ENCODE data around the gene CENPN. TPM values are rescaled to one million over a fixed set of nuclear protein-coding genes. Genes with fewer than 3 reads are reported as not detected.

The CENPN gene
- total and polyA plus RNA-seq, 2 of the 13 experiments (the other 11 are each of a cell fraction or from before 2014, with no cell fraction given), result 29.7 to 129 TPM

DNA sequence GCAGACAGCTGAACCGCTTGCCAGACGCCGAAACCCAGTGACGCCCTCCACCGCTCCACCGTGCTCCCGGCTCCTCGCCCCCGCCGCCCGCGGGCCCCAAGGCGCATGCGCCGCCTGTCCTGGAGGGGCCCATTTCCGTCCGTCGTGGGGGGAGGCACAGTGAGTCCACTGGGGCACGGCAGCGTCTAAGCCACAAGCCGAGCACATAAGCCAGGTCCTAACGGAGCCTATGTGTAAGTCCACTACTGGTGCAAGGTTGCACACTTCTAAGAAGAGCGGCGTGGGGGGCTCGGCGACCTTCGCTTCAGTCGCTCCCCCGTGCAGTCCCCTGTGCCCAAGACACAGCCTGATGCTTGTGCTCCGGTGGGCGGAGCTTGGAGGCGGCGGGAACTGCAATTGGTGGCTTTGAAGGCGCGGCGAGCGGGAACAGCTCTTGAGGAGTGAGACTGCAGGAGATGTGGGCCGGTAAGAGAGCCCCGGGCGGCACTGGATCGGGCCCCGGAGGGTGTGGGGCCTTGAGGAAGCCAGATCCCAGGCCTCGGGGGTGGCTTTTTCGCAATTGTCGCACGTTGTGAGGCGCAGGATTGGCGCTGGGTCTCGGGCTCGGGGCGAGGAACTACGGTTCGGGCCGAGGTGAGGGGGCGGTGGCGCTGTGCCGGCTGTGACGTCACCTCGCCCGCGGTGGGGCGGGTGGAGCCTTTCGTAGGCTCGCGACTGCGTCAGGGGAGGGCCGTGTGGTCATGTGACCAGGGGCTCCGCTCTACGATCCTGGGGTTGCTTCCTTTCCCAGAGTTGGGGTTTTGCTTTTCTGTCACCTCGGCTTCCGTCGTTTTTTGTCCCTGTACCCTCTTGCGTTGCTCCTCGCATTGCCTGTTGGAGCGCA lies at the start of gene CENPN, which contains the start of gene CMC2 (continued):
- TF ChIP-seq, protein P1, sequence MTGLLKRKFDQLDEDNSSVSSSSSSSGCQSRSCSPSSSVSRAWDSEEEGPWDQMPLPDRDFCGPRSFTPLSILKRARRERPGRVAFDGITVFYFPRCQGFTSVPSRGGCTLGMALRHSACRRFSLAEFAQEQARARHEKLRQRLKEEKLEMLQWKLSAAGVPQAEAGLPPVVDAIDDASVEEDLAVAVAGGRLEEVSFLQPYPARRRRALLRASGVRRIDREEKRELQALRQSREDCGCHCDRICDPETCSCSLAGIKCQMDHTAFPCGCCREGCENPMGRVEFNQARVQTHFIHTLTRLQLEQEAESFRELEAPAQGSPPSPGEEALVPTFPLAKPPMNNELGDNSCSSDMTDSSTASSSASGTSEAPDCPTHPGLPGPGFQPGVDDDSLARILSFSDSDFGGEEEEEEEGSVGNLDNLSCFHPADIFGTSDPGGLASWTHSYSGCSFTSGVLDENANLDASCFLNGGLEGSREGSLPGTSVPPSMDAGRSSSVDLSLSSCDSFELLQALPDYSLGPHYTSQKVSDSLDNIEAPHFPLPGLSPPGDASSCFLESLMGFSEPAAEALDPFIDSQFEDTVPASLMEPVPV (CRISPR knock-in tag; IDR thresholded peaks at IDR 0.05), result peak; percentile 99
- TF ChIP-seq, protein P2, sequence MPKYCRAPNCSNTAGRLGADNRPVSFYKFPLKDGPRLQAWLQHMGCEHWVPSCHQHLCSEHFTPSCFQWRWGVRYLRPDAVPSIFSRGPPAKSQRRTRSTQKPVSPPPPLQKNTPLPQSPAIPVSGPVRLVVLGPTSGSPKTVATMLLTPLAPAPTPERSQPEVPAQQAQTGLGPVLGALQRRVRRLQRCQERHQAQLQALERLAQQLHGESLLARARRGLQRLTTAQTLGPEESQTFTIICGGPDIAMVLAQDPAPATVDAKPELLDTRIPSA (CRISPR knock-in tag; IDR thresholded peaks at IDR 0.05; ENCODE audit: borderline replicate concordance), result 0 out of 2 replicates have a peak, but pooled peaks have one; percentile 80
- no peak for TF ChIP-seq ZMYM2 (CRISPR knock-in tag; IDR thresholded peaks at IDR 0.05)
- TF ChIP-seq ZFP41 (CRISPR knock-in tag; IDR thresholded peaks at IDR 0.05; ENCODE audit: borderline replicate concordance), result peak; percentile 73; the same call in 1 of the 2 replicates
- TF ChIP-seq, protein P3, sequence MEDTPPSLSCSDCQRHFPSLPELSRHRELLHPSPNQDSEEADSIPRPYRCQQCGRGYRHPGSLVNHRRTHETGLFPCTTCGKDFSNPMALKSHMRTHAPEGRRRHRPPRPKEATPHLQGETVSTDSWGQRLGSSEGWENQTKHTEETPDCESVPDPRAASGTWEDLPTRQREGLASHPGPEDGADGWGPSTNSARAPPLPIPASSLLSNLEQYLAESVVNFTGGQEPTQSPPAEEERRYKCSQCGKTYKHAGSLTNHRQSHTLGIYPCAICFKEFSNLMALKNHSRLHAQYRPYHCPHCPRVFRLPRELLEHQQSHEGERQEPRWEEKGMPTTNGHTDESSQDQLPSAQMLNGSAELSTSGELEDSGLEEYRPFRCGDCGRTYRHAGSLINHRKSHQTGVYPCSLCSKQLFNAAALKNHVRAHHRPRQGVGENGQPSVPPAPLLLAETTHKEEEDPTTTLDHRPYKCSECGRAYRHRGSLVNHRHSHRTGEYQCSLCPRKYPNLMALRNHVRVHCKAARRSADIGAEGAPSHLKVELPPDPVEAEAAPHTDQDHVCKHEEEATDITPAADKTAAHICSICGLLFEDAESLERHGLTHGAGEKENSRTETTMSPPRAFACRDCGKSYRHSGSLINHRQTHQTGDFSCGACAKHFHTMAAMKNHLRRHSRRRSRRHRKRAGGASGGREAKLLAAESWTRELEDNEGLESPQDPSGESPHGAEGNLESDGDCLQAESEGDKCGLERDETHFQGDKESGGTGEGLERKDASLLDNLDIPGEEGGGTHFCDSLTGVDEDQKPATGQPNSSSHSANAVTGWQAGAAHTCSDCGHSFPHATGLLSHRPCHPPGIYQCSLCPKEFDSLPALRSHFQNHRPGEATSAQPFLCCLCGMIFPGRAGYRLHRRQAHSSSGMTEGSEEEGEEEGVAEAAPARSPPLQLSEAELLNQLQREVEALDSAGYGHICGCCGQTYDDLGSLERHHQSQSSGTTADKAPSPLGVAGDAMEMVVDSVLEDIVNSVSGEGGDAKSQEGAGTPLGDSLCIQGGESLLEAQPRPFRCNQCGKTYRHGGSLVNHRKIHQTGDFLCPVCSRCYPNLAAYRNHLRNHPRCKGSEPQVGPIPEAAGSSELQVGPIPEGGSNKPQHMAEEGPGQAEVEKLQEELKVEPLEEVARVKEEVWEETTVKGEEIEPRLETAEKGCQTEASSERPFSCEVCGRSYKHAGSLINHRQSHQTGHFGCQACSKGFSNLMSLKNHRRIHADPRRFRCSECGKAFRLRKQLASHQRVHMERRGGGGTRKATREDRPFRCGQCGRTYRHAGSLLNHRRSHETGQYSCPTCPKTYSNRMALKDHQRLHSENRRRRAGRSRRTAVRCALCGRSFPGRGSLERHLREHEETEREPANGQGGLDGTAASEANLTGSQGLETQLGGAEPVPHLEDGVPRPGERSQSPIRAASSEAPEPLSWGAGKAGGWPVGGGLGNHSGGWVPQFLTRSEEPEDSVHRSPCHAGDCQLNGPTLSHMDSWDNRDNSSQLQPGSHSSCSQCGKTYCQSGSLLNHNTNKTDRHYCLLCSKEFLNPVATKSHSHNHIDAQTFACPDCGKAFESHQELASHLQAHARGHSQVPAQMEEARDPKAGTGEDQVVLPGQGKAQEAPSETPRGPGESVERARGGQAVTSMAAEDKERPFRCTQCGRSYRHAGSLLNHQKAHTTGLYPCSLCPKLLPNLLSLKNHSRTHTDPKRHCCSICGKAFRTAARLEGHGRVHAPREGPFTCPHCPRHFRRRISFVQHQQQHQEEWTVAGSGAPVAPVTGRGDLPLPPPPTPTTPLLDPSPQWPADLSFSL (CRISPR knock-in tag; IDR thresholded peaks at IDR 0.05), result no peak
- 0 out of 2 replicates have a peak, but pooled peaks have one; percentile 28 for TF ChIP-seq PAX8 (CRISPR knock-in tag; IDR thresholded peaks at IDR 0.05; ENCODE audit: borderline replicate concordance)
- peak; percentile 100 for TF ChIP-seq CREB1 (IDR thresholded peaks at IDR 0.05)
- peak; percentile 96 for TF ChIP-seq CREB1 (CRISPR knock-in tag; IDR thresholded peaks at IDR 0.05)
- TF ChIP-seq, protein P4, sequence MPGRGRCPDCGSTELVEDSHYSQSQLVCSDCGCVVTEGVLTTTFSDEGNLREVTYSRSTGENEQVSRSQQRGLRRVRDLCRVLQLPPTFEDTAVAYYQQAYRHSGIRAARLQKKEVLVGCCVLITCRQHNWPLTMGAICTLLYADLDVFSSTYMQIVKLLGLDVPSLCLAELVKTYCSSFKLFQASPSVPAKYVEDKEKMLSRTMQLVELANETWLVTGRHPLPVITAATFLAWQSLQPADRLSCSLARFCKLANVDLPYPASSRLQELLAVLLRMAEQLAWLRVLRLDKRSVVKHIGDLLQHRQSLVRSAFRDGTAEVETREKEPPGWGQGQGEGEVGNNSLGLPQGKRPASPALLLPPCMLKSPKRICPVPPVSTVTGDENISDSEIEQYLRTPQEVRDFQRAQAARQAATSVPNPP (CRISPR knock-in tag; IDR thresholded peaks at IDR 0.05), result peak; percentile 94; the same call in 1 of the 2 replicates
- peak; percentile 37; the same call in 1 of the 2 replicates for TF ChIP-seq ZNF703 (CRISPR knock-in tag; IDR thresholded peaks at IDR 0.05; ENCODE audit: borderline replicate concordance)
- peak; percentile 49 for TF ChIP-seq ZNF180 (CRISPR knock-in tag; IDR thresholded peaks at IDR 0.05; ENCODE audit: borderline replicate concordance, low read depth)
- no peak; the same call in 1 of the 2 replicates for TF ChIP-seq GATA4 (IDR thresholded peaks at IDR 0.05; ENCODE audit: borderline replicate concordance, low read depth)
- peak; percentile 66; the same call in 1 of the 2 replicates for TF ChIP-seq ZNF232 (CRISPR knock-in tag; IDR thresholded peaks at IDR 0.05; ENCODE audit: borderline replicate concordance)
- 0 out of 2 replicates have a peak, but pooled peaks have one; percentile 46 for TF ChIP-seq HOXA7 (CRISPR knock-in tag; IDR thresholded peaks at IDR 0.05)
- TF ChIP-seq MAFG (CRISPR knock-in tag; IDR thresholded peaks at IDR 0.05), result peak; percentile 65; the same call in 1 of the 2 replicates
- no peak; the same call in 1 of the 2 replicates for TF ChIP-seq RAD21 (CRISPR knock-in tag; IDR thresholded peaks at IDR 0.05)
- TF ChIP-seq ZNF530 (CRISPR knock-in tag; IDR thresholded peaks at IDR 0.05; ENCODE audit: low read depth), result no peak
- no peak for TF ChIP-seq ZBTB7A (CRISPR knock-in tag; IDR thresholded peaks at IDR 0.05)

Measured in HepG2 (cell line).